ENCODE results near the gene TCERG1L.

Gene TCERG1L

GRCh38 chr10:131272897-131273451, 38.5 kb downstream of the TCERG1L start:
- DNase-seq (ENCODE audit: low read depth, low spot score): no peak
- no peak overlapping the region for H3K27ac ChIP-seq

- no peak overlapping the region for H3K27ac ChIP-seq
- DNase-seq (ENCODE audit: low read depth, low spot score): no peak
Measured at GRCh38 chr10:131271966-131272365, 39.6 kb downstream of the TCERG1L start.

- DNase-seq (ENCODE audit: low read depth, low spot score): no peak
- no peak overlapping the region for H3K27ac ChIP-seq
Measured at GRCh38 chr10:131271195-131271880, 40.2 kb downstream of the TCERG1L start.

- DNase-seq (ENCODE audit: low read depth, low spot score): no peak
- H3K27ac ChIP-seq: no peak overlapping the region
Measured at GRCh38 chr10:131270461-131271190, 40.9 kb downstream of the TCERG1L start.

GRCh38 chr10:131269776-131270460, 41.6 kb downstream of the TCERG1L start:
- no peak for DNase-seq (ENCODE audit: low read depth, low spot score)
- no peak overlapping the region for H3K27ac ChIP-seq

GRCh38 chr10:131267814-131268095, 43.8 kb downstream of the TCERG1L start:
- H3K27ac ChIP-seq: no peak overlapping the region
- no peak for DNase-seq (ENCODE audit: low read depth, low spot score)

GRCh38 chr10:131266936-131267813, 44.3 kb downstream of the TCERG1L start:
- no peak overlapping the region for H3K27ac ChIP-seq
- no peak for DNase-seq (ENCODE audit: low read depth, low spot score)

- H3K27ac ChIP-seq: no peak overlapping the region
- DNase-seq (ENCODE audit: low read depth, low spot score): no peak
Measured at GRCh38 chr10:131264110-131264788, 47.3 kb downstream of the TCERG1L start.

- DNase-seq (ENCODE audit: low read depth, low spot score): no peak
Measured at GRCh38 chr10:131261890-131262475, 49.5 kb downstream of the TCERG1L start.

GRCh38 chr10:131260452-131261211, 50.9 kb downstream of the TCERG1L start:
- no peak for DNase-seq (ENCODE audit: low read depth, low spot score)
- H3K27ac ChIP-seq: no peak overlapping the region

More at GRCh38 chr10:131261890-131262475, 49.5 kb downstream of the TCERG1L start:
- H3K27ac ChIP-seq: no peak overlapping the region

GRCh38 chr10:131260031-131260430, 51.5 kb downstream of the TCERG1L start:
- no peak overlapping the region for H3K27ac ChIP-seq
- no peak for DNase-seq (ENCODE audit: low read depth, low spot score)

- H3K27ac ChIP-seq: no peak overlapping the region
- DNase-seq (ENCODE audit: low read depth, low spot score): no peak
Measured at GRCh38 chr10:131259535-131259934, 52.0 kb downstream of the TCERG1L start.

GRCh38 chr10:131258256-131258655, 53.3 kb downstream of the TCERG1L start:
- DNase-seq (ENCODE audit: low read depth, low spot score): no peak

GRCh38 chr10:131257027-131257426, 54.5 kb downstream of the TCERG1L start:
- DNase-seq (ENCODE audit: low read depth, low spot score): no peak

More at GRCh38 chr10:131258256-131258655, 53.3 kb downstream of the TCERG1L start:
- H3K27ac ChIP-seq: no peak overlapping the region

GRCh38 chr10:131254859-131255252, 56.7 kb downstream of the TCERG1L start:
- DNase-seq (ENCODE audit: low read depth, low spot score): no peak
- no peak overlapping the region for H3K27ac ChIP-seq

More at GRCh38 chr10:131257027-131257426, 54.5 kb downstream of the TCERG1L start:
- no peak overlapping the region for H3K27ac ChIP-seq

- H3K27ac ChIP-seq: no peak overlapping the region
- DNase-seq (ENCODE audit: low read depth, low spot score): no peak
Measured at GRCh38 chr10:131253931-131254858, 57.3 kb downstream of the TCERG1L start.

GRCh38 chr10:131252567-131253276, 58.8 kb downstream of the TCERG1L start:
- DNase-seq (ENCODE audit: low read depth, low spot score): no peak
- no peak overlapping the region for H3K27ac ChIP-seq

All from epithelial cell of prostate (primary cell).